Transverse colon (tissue), 4 donors: ENCODE data around the gene SLC25A10.

ENCODE experiments used
- POLR2A ChIP-seq: fragments of 450-650 bp; IDR thresholded peaks from one replicate; pipeline ENCODE4 v1.6.1; 2016; ENCODE audit warnings: antibody characterized with exemption, mild to moderate bottlenecking, moderate library complexity
- POLR2AphosphoS5 ChIP-seq, 3 donors: sonication (generic); formaldehyde crosslinking; IDR thresholded peaks; one replicate each; pipeline ENCODE4 v1.6.1; 2016; ENCODE audit warnings: antibody characterized with exemption in 3 of 3
- TF ChIP-seq, protein P1 (sequence below), 5 experiments: fragments of 200-600 bp in 3 of 5; fragments of 450-650 bp in 2 of 5; sonication (generic) in 3 of 5; IDR thresholded peaks; 1 replicate in 2 of 5; 2 replicates in 3 of 5; pipeline ENCODE4 v1.5.1; 2016 to 2017; ENCODE audit warnings: antibody characterized with exemption in 5 of 5, inconsistent platforms in 3 of 5, mild to moderate bottlenecking in 2 of 5, moderate library complexity in 1 of 5

DNA sequence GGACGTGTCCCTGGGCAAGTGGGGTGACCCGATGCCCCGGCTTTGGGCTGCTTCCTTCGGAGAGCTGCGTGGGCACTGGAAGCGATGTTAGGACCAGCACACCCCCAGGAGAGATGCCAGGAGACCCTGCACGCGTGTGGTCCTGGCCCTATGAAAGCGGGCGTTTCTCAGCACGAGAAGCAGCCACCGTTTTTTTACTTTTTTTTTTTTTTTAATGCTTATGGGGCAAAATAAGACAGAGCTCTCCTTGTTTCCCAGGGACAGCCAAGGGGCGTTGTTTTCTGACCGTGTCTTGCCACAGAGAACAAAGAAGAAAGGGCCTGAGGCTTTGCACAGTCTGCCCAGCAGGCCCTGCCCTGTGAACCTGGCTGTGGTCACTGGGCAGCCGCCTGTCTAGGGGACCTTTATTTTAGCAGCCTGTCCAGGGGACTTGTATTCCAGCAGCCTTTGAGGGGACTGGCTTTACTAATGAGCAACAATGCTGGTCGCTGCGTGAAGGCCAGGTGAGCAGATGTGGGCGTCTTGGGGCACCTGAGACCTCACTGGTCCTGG, 996 bp downstream of the SLC25A10 start:
- TF ChIP-seq, protein P1, sequence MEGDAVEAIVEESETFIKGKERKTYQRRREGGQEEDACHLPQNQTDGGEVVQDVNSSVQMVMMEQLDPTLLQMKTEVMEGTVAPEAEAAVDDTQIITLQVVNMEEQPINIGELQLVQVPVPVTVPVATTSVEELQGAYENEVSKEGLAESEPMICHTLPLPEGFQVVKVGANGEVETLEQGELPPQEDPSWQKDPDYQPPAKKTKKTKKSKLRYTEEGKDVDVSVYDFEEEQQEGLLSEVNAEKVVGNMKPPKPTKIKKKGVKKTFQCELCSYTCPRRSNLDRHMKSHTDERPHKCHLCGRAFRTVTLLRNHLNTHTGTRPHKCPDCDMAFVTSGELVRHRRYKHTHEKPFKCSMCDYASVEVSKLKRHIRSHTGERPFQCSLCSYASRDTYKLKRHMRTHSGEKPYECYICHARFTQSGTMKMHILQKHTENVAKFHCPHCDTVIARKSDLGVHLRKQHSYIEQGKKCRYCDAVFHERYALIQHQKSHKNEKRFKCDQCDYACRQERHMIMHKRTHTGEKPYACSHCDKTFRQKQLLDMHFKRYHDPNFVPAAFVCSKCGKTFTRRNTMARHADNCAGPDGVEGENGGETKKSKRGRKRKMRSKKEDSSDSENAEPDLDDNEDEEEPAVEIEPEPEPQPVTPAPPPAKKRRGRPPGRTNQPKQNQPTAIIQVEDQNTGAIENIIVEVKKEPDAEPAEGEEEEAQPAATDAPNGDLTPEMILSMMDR (IDR thresholded peaks at IDR 0.05), result no peak
- TF ChIP-seq POLR2A (no peak), POLR2AphosphoS5 (IDR thresholded peaks at IDR 0.05) (no peak)
